Measurements from ENCODE around the gene COL1A1.

Gene COL1A1

DNA sequence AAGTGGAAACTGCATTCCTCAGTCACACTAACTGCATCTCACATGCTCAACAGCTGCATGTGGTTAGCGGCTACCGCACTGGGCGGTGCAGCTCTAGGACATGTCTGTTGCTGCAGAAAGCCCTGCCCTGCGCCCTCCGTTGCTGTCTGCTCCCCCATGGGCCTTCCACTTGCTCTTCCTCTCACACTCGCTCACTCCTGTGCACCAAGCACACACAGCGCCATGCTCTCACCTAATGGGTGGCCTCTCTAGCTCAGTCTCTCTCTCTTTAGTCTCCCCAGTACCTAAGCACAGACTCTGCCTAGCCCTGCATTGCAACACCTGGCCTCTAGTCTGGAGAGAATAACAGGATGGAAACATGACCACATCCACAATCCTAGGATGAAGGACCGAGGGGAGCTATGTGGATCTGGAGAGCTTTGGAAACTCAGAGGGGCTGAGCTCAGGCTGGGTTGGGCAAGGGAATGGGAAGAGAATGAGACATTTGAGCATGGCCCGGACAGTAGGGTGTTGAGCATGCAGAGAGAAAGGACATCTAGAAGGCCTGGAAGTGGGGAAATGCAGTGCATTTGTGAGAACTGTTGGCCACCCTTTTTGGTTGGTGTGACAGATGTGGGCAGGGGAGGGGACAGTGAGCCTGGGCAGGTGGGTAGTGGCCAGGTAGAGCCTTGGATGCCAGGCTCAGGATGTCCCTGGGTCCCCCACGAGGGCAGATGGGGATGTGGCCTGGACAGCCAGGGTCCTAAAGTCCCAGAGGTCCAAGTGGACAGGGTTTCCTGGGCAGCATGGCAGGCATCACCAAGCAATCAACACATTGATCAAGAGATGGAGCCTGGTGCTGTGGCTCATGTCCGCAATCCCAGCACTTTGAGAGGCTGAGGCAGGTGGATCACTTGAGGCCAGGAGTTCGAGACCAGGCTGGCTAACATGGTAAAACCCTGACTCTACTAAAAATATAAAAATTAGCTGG, 19.6 kb downstream of the COL1A1 start:
- Histone ChIP-seq H3K9me3 (replicated peaks; ENCODE audit: insufficient read depth, low read length) (no peaks in the 10 kb centered on the region), H3K27ac (ENCODE audit: low read length) (no peak overlapping the region), H3K9me2 (replicated peaks; ENCODE audit: insufficient read depth, low read length) (no peaks in the 10 kb centered on the region), H3K36me3 (replicated peaks; ENCODE audit: insufficient read depth, low read length) (no peaks in the 10 kb centered on the region), H2AFZ (ENCODE audit: low read length) (no peak overlapping the region), H4K20me1 (ENCODE audit: insufficient read depth, low read length) (no peaks in the 10 kb centered on the region), H3K4me2 (ENCODE audit: low read depth, low read length) (no peak overlapping the region), H3F3A (ENCODE audit: insufficient read depth, low read length) (peaks cover 5% of the 10 kb centered on the region; the same call in 1 of the 2 replicates), H3K4me1 (ENCODE audit: low read length) (peaks cover 23% of the 10 kb centered on the region), H3K4me3 (ENCODE audit: low read length) (no peak overlapping the region), H3K27me3 (replicated peaks; ENCODE audit: insufficient read depth, low read length) (peaks cover 9% of the 10 kb centered on the region; the same call in 1 of the 2 replicates), H3K9ac (ENCODE audit: low read length) (no peak overlapping the region), H3K79me2 (ENCODE audit: low read length) (no peaks in the 10 kb centered on the region)
- no peak for DNase-seq
- TF ChIP-seq, protein P1, sequence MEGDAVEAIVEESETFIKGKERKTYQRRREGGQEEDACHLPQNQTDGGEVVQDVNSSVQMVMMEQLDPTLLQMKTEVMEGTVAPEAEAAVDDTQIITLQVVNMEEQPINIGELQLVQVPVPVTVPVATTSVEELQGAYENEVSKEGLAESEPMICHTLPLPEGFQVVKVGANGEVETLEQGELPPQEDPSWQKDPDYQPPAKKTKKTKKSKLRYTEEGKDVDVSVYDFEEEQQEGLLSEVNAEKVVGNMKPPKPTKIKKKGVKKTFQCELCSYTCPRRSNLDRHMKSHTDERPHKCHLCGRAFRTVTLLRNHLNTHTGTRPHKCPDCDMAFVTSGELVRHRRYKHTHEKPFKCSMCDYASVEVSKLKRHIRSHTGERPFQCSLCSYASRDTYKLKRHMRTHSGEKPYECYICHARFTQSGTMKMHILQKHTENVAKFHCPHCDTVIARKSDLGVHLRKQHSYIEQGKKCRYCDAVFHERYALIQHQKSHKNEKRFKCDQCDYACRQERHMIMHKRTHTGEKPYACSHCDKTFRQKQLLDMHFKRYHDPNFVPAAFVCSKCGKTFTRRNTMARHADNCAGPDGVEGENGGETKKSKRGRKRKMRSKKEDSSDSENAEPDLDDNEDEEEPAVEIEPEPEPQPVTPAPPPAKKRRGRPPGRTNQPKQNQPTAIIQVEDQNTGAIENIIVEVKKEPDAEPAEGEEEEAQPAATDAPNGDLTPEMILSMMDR (IDR thresholded peaks at IDR 0.05; ENCODE audit: low read length): no peak
- TF ChIP-seq EZH2phosphoT487 (IDR thresholded peaks at IDR 0.05; ENCODE audit: low read length): no peak
- TF ChIP-seq EZH2 (optimal IDR thresholded peaks at IDR 0.05; ENCODE audit: low read depth, low read length): no peak

DNA sequence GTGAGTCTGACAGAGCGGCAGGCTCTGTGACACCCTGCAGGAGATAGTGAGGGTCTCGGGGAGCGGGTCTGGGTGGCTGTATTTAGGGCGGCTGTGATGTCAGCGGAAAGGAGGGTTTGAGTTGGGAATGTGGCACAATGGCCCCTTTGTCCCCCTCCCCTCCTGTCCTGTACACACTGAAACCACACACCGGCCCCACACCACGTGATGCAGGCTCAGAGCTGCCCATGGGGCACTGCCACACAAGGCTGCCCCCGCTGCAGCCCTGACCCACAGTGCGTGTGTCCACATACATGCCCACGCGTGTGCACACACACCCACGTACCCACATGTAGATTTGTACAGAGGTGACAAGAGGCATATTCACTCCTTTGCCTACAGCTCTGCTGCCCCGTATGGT, 20.3 kb downstream of the COL1A1 start:
- no peak for DNase-seq
- Histone ChIP-seq H3K79me2 (ENCODE audit: low read length) (no peaks in the 10 kb centered on the region), H3K36me3 (replicated peaks; ENCODE audit: insufficient read depth, low read length) (no peaks in the 10 kb centered on the region), H3K27ac (ENCODE audit: low read length) (no peak overlapping the region), H2AFZ (ENCODE audit: low read length) (no peak overlapping the region), H3F3A (ENCODE audit: insufficient read depth, low read length) (peaks cover 5% of the 10 kb centered on the region; the same call in 1 of the 2 replicates), H3K9me2 (replicated peaks; ENCODE audit: insufficient read depth, low read length) (no peaks in the 10 kb centered on the region), H4K20me1 (ENCODE audit: insufficient read depth, low read length) (no peaks in the 10 kb centered on the region), H3K4me1 (ENCODE audit: low read length) (peaks cover 23% of the 10 kb centered on the region), H3K9me3 (replicated peaks; ENCODE audit: insufficient read depth, low read length) (no peaks in the 10 kb centered on the region), H3K4me3 (ENCODE audit: low read length) (no peak overlapping the region), H3K9ac (ENCODE audit: low read length) (no peak overlapping the region), H3K27me3 (replicated peaks; ENCODE audit: insufficient read depth, low read length) (peaks cover 5% of the 10 kb centered on the region; the same call in 1 of the 2 replicates), H3K4me2 (ENCODE audit: low read depth, low read length) (no peak overlapping the region)
- no peak for TF ChIP-seq EZH2 (optimal IDR thresholded peaks at IDR 0.05; ENCODE audit: low read depth, low read length)
- TF ChIP-seq EZH2phosphoT487 (IDR thresholded peaks at IDR 0.05; ENCODE audit: low read length): no peak
- TF ChIP-seq, protein P1 (IDR thresholded peaks at IDR 0.05; ENCODE audit: low read length): no peak

- Histone ChIP-seq H3K36me3 (replicated peaks; ENCODE audit: insufficient read depth, low read length) (no peaks in the 10 kb centered on the region), H3F3A (ENCODE audit: insufficient read depth, low read length) (peaks cover 5% of the 10 kb centered on the region; the same call in 1 of the 2 replicates), H4K20me1 (ENCODE audit: insufficient read depth, low read length) (no peaks in the 10 kb centered on the region), H2AFZ (ENCODE audit: low read length) (no peak overlapping the region), H3K9me3 (replicated peaks; ENCODE audit: insufficient read depth, low read length) (no peaks in the 10 kb centered on the region), H3K4me1 (ENCODE audit: low read length) (peaks cover 23% of the 10 kb centered on the region), H3K4me3 (ENCODE audit: low read length) (no peak overlapping the region), H3K9me2 (replicated peaks; ENCODE audit: insufficient read depth, low read length) (no peaks in the 10 kb centered on the region), H3K9ac (ENCODE audit: low read length) (no peak overlapping the region), H3K79me2 (ENCODE audit: low read length) (no peaks in the 10 kb centered on the region), H3K27ac (ENCODE audit: low read length) (no peak overlapping the region), H3K4me2 (ENCODE audit: low read depth, low read length) (no peak overlapping the region), H3K27me3 (replicated peaks; ENCODE audit: insufficient read depth, low read length) (peaks cover 5% of the 10 kb centered on the region; the same call in 1 of the 2 replicates)
- no peak for DNase-seq
- no peak for TF ChIP-seq EZH2 (optimal IDR thresholded peaks at IDR 0.05; ENCODE audit: low read depth, low read length)
- TF ChIP-seq, protein P1 (IDR thresholded peaks at IDR 0.05; ENCODE audit: low read length): no peak
- TF ChIP-seq EZH2phosphoT487 (IDR thresholded peaks at IDR 0.05; ENCODE audit: low read length): no peak
These were observed 20.8 kb downstream of the COL1A1 start for GRCh38 chr17:50180620-50181019.
